ENCODE measurements around the gene RHOT2.
A peak's percentile ranks its signal among the peaks of the same experiment; 100 is the strongest.

The RHOT2 gene

GRCh38 chr16:678858-679813, 11.2 kb downstream of the RHOT2 start:
- Histone ChIP-seq H4K20me1 (ENCODE audit: insufficient read depth, low read length) (no peaks in the 10 kb centered on the region), H3K27ac (ENCODE audit: low read depth, low read length, poor library complexity, severe bottlenecking) (peak overlapping the region; percentile 75), H3F3A (ENCODE audit: insufficient read depth, low read length) (no peaks in the 10 kb centered on the region), H3K4me3 (ENCODE audit: low read depth, low read length, poor library complexity, severe bottlenecking) (peak overlapping the region; percentile 69), H2AFZ (ENCODE audit: low read length) (no peak overlapping the region), H3K9ac (ENCODE audit: low read length) (peak overlapping the region; percentile 82), H3K79me2 (ENCODE audit: insufficient read depth, low read length) (0 out of 2 replicates have a peak, but pooled peaks cover 8% of the 10 kb centered on the region), H3K9me3 (ENCODE audit: low read length) (no peaks in the 10 kb centered on the region), H3K4me1 (ENCODE audit: insufficient read depth, low read length, severe bottlenecking) (peaks cover 46% of the 10 kb centered on the region), H3K4me2 (ENCODE audit: low read length) (peak overlapping the region; percentile 98), H3K36me3 (ENCODE audit: insufficient read depth, low read length) (peaks cover 29% of the 10 kb centered on the region), H3K9me2 (ENCODE audit: low read depth, low read length) (no peaks in the 10 kb centered on the region), H3K27me3 (ENCODE audit: insufficient read depth, low read length) (no peaks in the 10 kb centered on the region)
- TF ChIP-seq, protein P1, sequence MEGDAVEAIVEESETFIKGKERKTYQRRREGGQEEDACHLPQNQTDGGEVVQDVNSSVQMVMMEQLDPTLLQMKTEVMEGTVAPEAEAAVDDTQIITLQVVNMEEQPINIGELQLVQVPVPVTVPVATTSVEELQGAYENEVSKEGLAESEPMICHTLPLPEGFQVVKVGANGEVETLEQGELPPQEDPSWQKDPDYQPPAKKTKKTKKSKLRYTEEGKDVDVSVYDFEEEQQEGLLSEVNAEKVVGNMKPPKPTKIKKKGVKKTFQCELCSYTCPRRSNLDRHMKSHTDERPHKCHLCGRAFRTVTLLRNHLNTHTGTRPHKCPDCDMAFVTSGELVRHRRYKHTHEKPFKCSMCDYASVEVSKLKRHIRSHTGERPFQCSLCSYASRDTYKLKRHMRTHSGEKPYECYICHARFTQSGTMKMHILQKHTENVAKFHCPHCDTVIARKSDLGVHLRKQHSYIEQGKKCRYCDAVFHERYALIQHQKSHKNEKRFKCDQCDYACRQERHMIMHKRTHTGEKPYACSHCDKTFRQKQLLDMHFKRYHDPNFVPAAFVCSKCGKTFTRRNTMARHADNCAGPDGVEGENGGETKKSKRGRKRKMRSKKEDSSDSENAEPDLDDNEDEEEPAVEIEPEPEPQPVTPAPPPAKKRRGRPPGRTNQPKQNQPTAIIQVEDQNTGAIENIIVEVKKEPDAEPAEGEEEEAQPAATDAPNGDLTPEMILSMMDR (IDR thresholded peaks at IDR 0.05; ENCODE audit: low read length): no peak
- no peak for TF ChIP-seq EZH2 (IDR thresholded peaks at IDR 0.05; ENCODE audit: borderline replicate concordance, low read length)

DNA sequence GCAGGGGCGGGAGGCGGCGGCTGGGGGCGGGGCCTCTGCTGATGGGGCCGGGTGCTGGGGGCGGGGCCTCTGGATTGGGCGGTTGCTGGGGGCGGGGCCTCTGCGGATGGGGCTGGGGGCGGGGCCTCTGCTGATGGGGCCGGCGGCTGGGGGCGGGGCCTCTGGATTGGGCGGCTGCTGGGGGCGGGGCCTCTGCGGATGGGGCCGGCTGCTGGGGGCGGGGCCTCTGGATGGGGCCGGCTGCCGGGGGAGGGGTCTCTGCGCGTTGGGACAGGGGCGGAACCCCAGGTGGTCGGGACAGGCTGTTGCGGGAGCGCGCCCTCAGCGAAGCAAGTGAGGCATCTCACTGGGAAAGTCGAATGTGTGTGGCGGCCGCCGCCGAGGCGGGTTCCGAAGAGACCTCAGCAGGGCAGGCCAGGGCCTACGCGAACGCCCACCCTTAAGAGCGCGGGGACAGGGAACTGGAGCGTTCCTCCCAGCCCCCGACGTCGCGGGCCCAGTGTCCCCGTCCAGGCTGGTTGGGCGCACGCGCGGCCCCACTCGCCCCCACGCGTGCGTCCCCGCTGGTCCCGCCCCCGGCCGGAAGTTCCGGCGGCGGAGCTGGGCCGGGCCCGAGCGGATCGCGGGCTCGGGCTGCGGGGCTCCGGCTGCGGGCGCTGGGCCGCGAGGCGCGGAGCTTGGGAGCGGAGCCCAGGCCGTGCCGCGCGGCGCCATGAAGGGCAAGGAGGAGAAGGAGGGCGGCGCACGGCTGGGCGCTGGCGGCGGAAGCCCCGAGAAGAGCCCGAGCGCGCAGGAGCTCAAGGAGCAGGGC, 12.1 kb downstream of the RHOT2 start, which contains the start of gene STUB1:
Gene STUB1 (plus strand): TSS at position 597 of the 811 bp plus-strand sequence. CDS start 116 bp downstream, at position 713.
- Histone ChIP-seq H4K20me1 (ENCODE audit: insufficient read depth, low read length) (no peaks in the 10 kb centered on the region), H3K79me2 (ENCODE audit: insufficient read depth, low read length) (0 out of 2 replicates have a peak, but pooled peaks cover 8% of the 10 kb centered on the region), H3K4me3 (ENCODE audit: low read depth, low read length, poor library complexity, severe bottlenecking) (peak within 1 kb of the TSS; percentile 86), H2AFZ (ENCODE audit: low read length) (no peak within 1 kb of the TSS), H3K4me1 (ENCODE audit: insufficient read depth, low read length, severe bottlenecking) (peaks cover 51% of the 10 kb centered on the region), H3K9ac (ENCODE audit: low read length) (peak within 1 kb of the TSS; percentile 86), H3K9me2 (ENCODE audit: low read depth, low read length) (no peaks in the 10 kb centered on the region), H3F3A (ENCODE audit: insufficient read depth, low read length) (no peaks in the 10 kb centered on the region), H3K27me3 (ENCODE audit: insufficient read depth, low read length) (no peaks in the 10 kb centered on the region), H3K9me3 (ENCODE audit: low read length) (no peaks in the 10 kb centered on the region), H3K27ac (ENCODE audit: low read depth, low read length, poor library complexity, severe bottlenecking) (peak within 1 kb of the TSS; percentile 75), H3K4me2 (ENCODE audit: low read length) (peak within 1 kb of the TSS; percentile 98), H3K36me3 (ENCODE audit: insufficient read depth, low read length) (peaks cover 23% of the 10 kb centered on the region)
- TF ChIP-seq EZH2 (IDR thresholded peaks at IDR 0.05; ENCODE audit: borderline replicate concordance, low read length): no peak
- TF ChIP-seq, protein P1 (IDR thresholded peaks at IDR 0.05; ENCODE audit: low read length): no peak

- Histone ChIP-seq H3K9me3 (ENCODE audit: low read length) (no peaks in the 10 kb centered on the region), H3K27me3 (ENCODE audit: insufficient read depth, low read length) (no peaks in the 10 kb centered on the region), H3K36me3 (ENCODE audit: insufficient read depth, low read length) (peaks cover 26% of the 10 kb centered on the region), H3K9ac (ENCODE audit: low read length) (peak overlapping the region; percentile 86), H3K4me2 (ENCODE audit: low read length) (peak overlapping the region; percentile 98), H3K4me3 (ENCODE audit: low read depth, low read length, poor library complexity, severe bottlenecking) (peak overlapping the region; percentile 86), H2AFZ (ENCODE audit: low read length) (no peak overlapping the region), H3F3A (ENCODE audit: insufficient read depth, low read length) (no peaks in the 10 kb centered on the region), H3K4me1 (ENCODE audit: insufficient read depth, low read length, severe bottlenecking) (peaks cover 56% of the 10 kb centered on the region), H4K20me1 (ENCODE audit: insufficient read depth, low read length) (no peaks in the 10 kb centered on the region), H3K9me2 (ENCODE audit: low read depth, low read length) (no peaks in the 10 kb centered on the region), H3K27ac (ENCODE audit: low read depth, low read length, poor library complexity, severe bottlenecking) (peak overlapping the region; percentile 55), H3K79me2 (ENCODE audit: insufficient read depth, low read length) (0 out of 2 replicates have a peak, but pooled peaks cover 8% of the 10 kb centered on the region)
- no peak for TF ChIP-seq EZH2 (IDR thresholded peaks at IDR 0.05; ENCODE audit: borderline replicate concordance, low read length)
- TF ChIP-seq, protein P1 (IDR thresholded peaks at IDR 0.05; ENCODE audit: low read length): no peak
These were observed 12.7 kb downstream of the RHOT2 start for GRCh38 chr16:680625-680945.
